Liver (tissue), 3 donors: ENCODE results near the gene WWC1.

Source experiments
- EGR1 ChIP-seq, 2 donors: IDR thresholded peaks; 2 replicates each; pipeline ENCODE4 v1.6.1; 2016 to 2018; ENCODE audit warnings: antibody characterized with exemption in 2 of 2, low read depth in 2 of 2
- FOXA1 ChIP-seq: IDR thresholded peaks from 2 replicates; pipeline ENCODE4 v1.6.1; 2016; ENCODE audit warnings: antibody characterized with exemption
- FOXA2 ChIP-seq: IDR thresholded peaks from 2 replicates; pipeline ENCODE4 v1.6.1; 2016; ENCODE audit warnings: antibody characterized with exemption
- GABPA ChIP-seq, 2 donors: IDR thresholded peaks in 1 of 2; conservative IDR thresholded peaks in 1 of 2; 2 replicates each; pipeline ENCODE4 v1.6.1; 2016; ENCODE audit warnings: antibody characterized with exemption in 2 of 2, mild to moderate bottlenecking in 1 of 2, moderate library complexity in 1 of 2
- HNF4G ChIP-seq: IDR thresholded peaks from 2 replicates; pipeline ENCODE4 v1.6.1; 2016; ENCODE audit warnings: antibody characterized with exemption
- MAX ChIP-seq: IDR thresholded peaks from 2 replicates; pipeline ENCODE4 v1.6.1; 2016; ENCODE audit warnings: antibody characterized with exemption
- RAD21 ChIP-seq, 2 donors: IDR thresholded peaks; 2 replicates each; pipeline ENCODE4 v1.6.1; 2016; ENCODE audit warnings: antibody characterized with exemption in 2 of 2, mild to moderate bottlenecking in 2 of 2
- RXRA ChIP-seq, 2 donors: IDR thresholded peaks; 2 replicates each; pipeline ENCODE4 v1.6.1; 2017 to 2018; ENCODE audit warnings: antibody characterized with exemption in 2 of 2, mild to moderate bottlenecking in 1 of 2
- SP1 ChIP-seq: IDR thresholded peaks from 2 replicates; pipeline ENCODE4 v1.6.1; 2018; ENCODE audit warnings: antibody characterized with exemption, mild to moderate bottlenecking
- TAF1 ChIP-seq: conservative IDR thresholded peaks from 2 replicates; pipeline ENCODE4 v1.6.1; 2016; ENCODE audit warnings: antibody characterized with exemption, mild to moderate bottlenecking
- YY1 ChIP-seq: IDR thresholded peaks from 2 replicates; pipeline ENCODE4 v1.6.1; 2016; ENCODE audit warnings: antibody characterized with exemption, mild to moderate bottlenecking
- TF ChIP-seq, protein P1 (sequence below): fragments of 150-350 bp; IDR thresholded peaks from 2 replicates; pipeline ENCODE4 v1.5.1; 2017; ENCODE audit warnings: improper control_type of control experiment, low read depth, low read length; ENCODE audit not compliant: missing input control
- TF ChIP-seq, protein P2 (sequence below): IDR thresholded peaks from 2 replicates; pipeline ENCODE4 v1.6.1; 2016; ENCODE audit warnings: antibody characterized with exemption, mild to moderate bottlenecking
- donor health status: healthy.
- donor health status: healthy.

DNA sequence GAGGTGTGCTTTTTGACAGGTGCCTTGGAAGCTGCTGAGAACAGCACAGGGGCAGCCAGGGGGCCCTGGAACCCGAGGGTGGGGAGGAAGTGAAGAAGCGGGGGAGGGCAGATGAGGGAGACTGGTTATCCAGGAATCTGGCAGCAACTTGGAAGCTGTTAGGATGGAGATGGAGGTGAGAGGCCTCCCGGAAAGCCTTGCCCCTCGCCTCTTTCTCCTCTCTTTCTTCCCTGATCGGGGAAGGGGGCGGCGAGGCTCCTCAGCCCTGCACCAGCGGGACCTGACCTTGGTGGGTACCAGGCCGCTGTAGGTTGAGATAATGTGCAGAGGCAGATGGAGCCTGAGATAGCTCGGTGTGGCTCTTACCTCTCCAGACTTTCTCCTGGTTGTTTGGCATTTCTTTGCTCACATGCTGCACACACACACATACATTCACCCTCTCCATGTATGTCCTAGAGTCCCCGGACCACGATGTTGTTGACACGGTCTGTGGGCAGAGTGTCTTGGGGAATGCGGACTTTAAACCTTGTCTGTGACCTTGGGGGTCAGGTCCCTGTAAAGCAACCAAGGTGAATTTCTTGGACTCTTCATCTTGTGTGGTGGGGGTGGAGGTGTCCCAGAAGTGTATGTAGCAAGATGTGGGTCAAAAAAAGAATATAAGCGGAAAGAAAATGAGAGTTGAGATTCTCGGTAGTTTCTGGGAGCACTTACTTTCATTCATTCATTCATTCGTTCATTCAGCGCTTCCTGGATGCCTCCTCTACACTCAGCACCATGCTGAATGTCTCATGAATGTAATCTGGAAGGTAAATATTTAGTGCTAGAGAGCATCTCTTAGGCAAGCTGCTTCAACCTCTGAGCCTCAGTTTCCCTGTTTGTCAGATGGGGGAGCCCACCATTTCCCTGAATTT is 1.6 kb downstream of the WWC1 start:
- TF ChIP-seq, protein P1, sequence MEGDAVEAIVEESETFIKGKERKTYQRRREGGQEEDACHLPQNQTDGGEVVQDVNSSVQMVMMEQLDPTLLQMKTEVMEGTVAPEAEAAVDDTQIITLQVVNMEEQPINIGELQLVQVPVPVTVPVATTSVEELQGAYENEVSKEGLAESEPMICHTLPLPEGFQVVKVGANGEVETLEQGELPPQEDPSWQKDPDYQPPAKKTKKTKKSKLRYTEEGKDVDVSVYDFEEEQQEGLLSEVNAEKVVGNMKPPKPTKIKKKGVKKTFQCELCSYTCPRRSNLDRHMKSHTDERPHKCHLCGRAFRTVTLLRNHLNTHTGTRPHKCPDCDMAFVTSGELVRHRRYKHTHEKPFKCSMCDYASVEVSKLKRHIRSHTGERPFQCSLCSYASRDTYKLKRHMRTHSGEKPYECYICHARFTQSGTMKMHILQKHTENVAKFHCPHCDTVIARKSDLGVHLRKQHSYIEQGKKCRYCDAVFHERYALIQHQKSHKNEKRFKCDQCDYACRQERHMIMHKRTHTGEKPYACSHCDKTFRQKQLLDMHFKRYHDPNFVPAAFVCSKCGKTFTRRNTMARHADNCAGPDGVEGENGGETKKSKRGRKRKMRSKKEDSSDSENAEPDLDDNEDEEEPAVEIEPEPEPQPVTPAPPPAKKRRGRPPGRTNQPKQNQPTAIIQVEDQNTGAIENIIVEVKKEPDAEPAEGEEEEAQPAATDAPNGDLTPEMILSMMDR, result no peak
- TF ChIP-seq TAF1 (no peak), HNF4G (no peak), EGR1 (IDR thresholded peaks at IDR 0.05; ENCODE audit: low read depth in 2 of 2) (no peak), YY1 (no peak), RXRA (IDR thresholded peaks at IDR 0.05) (no peak), SP1 (no peak), FOXA2 (no peak), FOXA1 (no peak), RAD21 (IDR thresholded peaks at IDR 0.05) (no peak), GABPA (IDR thresholded peaks at IDR 0.05 in 1 of 2, conservative IDR thresholded peaks at IDR 0.05 in 1 of 2) (no peak), MAX (no peak)
- TF ChIP-seq, protein P2, sequence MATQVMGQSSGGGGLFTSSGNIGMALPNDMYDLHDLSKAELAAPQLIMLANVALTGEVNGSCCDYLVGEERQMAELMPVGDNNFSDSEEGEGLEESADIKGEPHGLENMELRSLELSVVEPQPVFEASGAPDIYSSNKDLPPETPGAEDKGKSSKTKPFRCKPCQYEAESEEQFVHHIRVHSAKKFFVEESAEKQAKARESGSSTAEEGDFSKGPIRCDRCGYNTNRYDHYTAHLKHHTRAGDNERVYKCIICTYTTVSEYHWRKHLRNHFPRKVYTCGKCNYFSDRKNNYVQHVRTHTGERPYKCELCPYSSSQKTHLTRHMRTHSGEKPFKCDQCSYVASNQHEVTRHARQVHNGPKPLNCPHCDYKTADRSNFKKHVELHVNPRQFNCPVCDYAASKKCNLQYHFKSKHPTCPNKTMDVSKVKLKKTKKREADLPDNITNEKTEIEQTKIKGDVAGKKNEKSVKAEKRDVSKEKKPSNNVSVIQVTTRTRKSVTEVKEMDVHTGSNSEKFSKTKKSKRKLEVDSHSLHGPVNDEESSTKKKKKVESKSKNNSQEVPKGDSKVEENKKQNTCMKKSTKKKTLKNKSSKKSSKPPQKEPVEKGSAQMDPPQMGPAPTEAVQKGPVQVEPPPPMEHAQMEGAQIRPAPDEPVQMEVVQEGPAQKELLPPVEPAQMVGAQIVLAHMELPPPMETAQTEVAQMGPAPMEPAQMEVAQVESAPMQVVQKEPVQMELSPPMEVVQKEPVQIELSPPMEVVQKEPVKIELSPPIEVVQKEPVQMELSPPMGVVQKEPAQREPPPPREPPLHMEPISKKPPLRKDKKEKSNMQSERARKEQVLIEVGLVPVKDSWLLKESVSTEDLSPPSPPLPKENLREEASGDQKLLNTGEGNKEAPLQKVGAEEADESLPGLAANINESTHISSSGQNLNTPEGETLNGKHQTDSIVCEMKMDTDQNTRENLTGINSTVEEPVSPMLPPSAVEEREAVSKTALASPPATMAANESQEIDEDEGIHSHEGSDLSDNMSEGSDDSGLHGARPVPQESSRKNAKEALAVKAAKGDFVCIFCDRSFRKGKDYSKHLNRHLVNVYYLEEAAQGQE, result no peak
